K562 treated with DMSO at 1 percent for 24 hours (cell line): ENCODE results near the gene BBIP1. TPM values are rescaled to one million over a fixed set of nuclear protein-coding genes. Genes with fewer than 3 reads are reported as not detected.

Experiments
- total RNA-seq: library from RNA; unstranded; fragments of 300-600 nt; gene quantifications from 2 replicates; pipeline ENCODE4 v1.2.3, GENCODE V29; 2022; ENCODE audit warnings: low read depth; ENCODE audit not compliant: insufficient read depth

BBIP1 gene, protein sequence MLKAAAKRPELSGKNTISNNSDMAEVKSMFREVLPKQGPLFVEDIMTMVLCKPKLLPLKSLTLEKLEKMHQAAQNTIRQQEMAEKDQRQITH
- 11.0 and 11.2 TPM in 2 replicates for total RNA-seq

GRCh38 chr10:110918643-110919348, at the start of gene BBIP1:
BBIP1 (minus strand) TSS chr10:110919180; CDS start chr10:110918157, 1,023 bp downstream.

GRCh38 chr10:110919349-110919931, 460 bp upstream of the BBIP1 start, which contains the start of gene SHOC2:
SHOC2 (plus strand) TSS chr10:110919604; CDS start chr10:110964359, 44,755 bp downstream.

GRCh38 chr10:110871298-110872084, 47.5 kb downstream of the BBIP1 start, which contains the start of gene PDCD4:
PDCD4 (plus strand) TSS chr10:110871928; CDS start chr10:110876028, 4,100 bp downstream.

Other genes starting within 250 kb of the BBIP1 start
- gene PDCD4, start 47.3 kb downstream of the BBIP1 start, total RNA-seq: 38.7 and 39.8 TPM in 2 replicates
- 7.6 and 10.8 TPM in 2 replicates for gene SHOC2, start 424 bp upstream of the BBIP1 start, total RNA-seq
- gene ADRA2A, start 157.8 kb upstream of the BBIP1 start, total RNA-seq: not detected in 2 replicates